Activated CD8-positive, alpha-beta memory T cell treated with anti-CD3 and anti-CD28 coated beads for 36 hours (primary cell): ENCODE measurements around the gene SLC43A1. TPM values are rescaled to one million over a fixed set of nuclear protein-coding genes. Genes with fewer than 3 reads are reported as not detected.

Source experiments
- CTCF ChIA-PET: fragments of 350-600 bp; sonication (Branson Sonifier 250); formaldehyde crosslinking; loops from one replicate; lab custom pipeline; 2021; ENCODE audit warnings: antibody characterized with exemption; lab: Charles Lee
- POLR2A ChIA-PET: fragments of 350-600 bp; sonication (Branson Sonifier 250); formaldehyde crosslinking; loops from one replicate; lab custom pipeline; 2021; ENCODE audit warnings: antibody characterized with exemption; lab: Charles Lee
- total RNA-seq, 2 experiments: library from RNA; stranded (reverse); gene quantifications; one replicate each; pipeline ENCODE4 v1.2.3, GENCODE V29; 2021

The SLC43A1 gene
- total RNA-seq, 2 experiments from 2014 or later, result 35.1 to 36.3 TPM

DNA sequence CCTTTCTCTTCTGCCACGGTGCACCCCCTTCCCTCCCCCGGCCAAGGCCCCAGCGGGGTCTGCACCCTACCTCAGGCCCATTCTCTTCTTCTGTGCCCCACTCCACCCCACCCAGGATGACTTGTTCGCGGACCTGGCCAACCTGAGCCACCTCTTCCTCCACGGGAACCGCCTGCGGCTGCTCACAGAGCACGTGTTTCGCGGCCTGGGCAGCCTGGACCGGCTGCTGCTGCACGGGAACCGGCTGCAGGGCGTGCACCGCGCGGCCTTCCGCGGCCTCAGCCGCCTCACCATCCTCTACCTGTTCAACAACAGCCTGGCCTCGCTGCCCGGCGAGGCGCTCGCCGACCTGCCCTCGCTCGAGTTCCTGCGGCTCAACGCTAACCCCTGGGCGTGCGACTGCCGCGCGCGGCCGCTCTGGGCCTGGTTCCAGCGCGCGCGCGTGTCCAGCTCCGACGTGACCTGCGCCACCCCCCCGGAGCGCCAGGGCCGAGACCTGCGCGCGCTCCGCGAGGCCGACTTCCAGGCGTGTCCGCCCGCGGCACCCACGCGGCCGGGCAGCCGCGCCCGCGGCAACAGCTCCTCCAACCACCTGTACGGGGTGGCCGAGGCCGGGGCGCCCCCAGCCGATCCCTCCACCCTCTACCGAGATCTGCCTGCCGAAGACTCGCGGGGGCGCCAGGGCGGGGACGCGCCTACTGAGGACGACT is 39.3 kb downstream of the SLC43A1 start:
- CTCF ChIA-PET, result interaction anchor here (0.6 to 9.4 kb wide), 8 partner anchors 15 to 168 kb away, joined by 3 to 171 read pairs (median 5); partner anchors contain the start of genes RTN4RL2, SLC43A1 and SSRP1
- POLR2A ChIA-PET, result interaction anchor here (0.6 to 0.9 kb wide), 2 partner anchors 87 to 151 kb away, joined by 3 to 4 read pairs; partner anchors contain the start of gene TNKS1BP1

DNA sequence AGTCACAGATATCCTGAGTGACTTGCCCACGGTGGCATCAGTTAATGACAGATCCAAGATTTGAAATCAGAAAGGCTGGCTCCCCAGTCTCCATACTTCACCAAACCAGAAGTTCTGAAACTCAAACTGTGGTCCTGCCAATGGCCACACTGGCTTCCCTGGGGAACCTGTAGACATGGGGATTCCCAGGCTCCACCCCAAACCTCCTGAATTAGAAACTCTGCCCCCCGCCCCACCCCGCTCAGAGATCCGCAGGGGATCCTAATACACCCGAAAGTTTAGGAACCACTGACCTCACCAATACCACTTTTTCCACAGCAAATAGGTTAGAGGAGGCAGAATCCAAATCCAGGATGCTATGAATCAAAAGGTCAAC is 39.8 kb downstream of the SLC43A1 start:
- ChIA-PET CTCF (interaction anchor here (2.2 to 9.4 kb wide), 4 partner anchors 15 to 141 kb away, joined by 6 to 171 read pairs (median 22); partner anchors contain the start of genes RTN4RL2, SLC43A1 and SSRP1), POLR2A (no interaction called here)

DNA sequence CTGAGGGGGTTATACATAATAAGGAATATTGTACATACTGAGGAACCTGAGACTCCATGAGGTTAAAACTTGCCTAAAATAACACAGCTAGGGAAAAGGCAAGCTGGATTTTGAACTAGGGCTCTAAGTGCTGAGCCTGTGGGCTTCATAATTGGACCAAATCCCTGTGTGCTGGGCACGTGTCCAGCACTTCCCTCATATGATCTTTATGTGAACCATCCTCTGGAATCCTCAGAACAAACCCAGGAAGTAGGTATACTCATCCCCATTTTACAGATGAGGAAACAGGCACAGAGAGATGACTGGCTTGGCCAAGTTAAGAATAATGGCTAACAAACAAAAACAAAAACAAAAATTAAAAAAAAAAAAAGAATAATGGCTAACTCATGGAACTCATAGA is 40.3 kb downstream of the SLC43A1 start:
- ChIA-PET POLR2A (interaction anchor here (0.7 to 1.2 kb wide), 2 partner anchors 50 to 74 kb away, joined by 3 read pairs; no protein-coding TSS in a partner anchor), CTCF (interaction anchor here (0.8 to 4.2 kb wide), 7 partner anchors 9 to 129 kb away, joined by 3 to 35 read pairs (median 5); partner anchors contain the start of genes RTN4RL2 and TIMM10)

DNA sequence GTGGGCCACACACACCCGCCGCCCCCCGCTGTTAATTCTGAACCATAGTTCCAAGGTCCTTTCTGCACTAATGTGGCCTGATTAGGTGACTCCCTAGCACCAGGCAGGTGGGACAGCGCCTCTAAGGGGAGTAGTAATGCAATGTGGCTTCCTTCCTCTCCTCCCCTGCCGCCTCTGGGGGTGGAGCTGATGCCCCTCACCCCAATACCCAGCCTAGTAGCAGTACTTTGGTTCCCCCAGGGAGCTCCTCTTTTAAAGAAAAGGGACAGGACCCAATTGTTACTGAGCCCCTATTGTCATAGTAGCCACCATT is 40.7 kb downstream of the SLC43A1 start:
- ChIA-PET POLR2A (interaction anchor here (0.7 to 1.2 kb wide), 2 partner anchors 50 to 74 kb away, joined by 3 read pairs; no protein-coding TSS in a partner anchor), CTCF (interaction anchor here (0.8 to 4.2 kb wide), 8 partner anchors 9 to 129 kb away, joined by 3 to 35 read pairs (median 4); partner anchors contain the start of genes RTN4RL2 and TIMM10)

DNA sequence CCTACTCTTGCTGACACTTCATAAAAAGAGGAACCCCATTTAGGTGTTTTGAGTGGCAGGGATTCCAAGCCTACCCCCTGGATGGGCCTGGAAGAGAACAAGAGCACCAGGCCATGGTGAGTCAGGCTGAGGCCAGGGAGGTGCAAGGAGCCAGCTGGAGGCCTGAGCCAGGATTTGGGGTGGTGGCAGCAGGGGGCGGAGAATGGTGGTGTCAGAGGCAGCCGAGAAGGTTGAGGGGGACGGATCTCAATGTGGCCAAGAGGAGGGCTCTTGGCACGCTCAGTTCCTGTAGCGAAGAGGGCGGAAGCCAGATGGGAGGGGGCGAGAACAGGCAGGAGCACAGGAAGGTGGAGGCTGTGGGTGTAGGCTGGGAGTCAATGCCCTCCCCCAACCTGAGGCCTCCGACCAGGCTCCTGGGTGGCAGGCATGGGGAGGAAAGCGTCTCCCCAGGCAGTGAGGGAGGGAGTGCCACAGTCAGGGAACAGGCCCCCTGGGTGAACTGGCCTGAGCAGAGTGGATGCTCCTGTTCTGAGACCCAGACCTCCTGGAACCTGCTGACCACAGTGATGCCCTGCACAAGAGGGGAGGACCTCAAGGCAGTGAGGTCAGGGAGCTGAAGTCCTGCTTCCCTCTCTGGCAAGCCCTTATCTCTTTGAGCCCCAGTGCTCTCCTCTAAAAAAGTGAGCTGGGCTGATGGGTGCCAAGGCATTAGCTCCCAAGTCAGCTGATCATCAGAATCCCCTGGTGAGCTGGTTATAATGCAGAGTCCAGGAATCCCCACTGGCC is 41.3 kb downstream of the SLC43A1 start:
- ChIA-PET CTCF (interaction anchor here (0.8 to 4.2 kb wide), 9 partner anchors 8 to 128 kb away, joined by 3 to 35 read pairs (median 5); partner anchors contain the start of genes RTN4RL2 and TIMM10), POLR2A (interaction anchor here (0.7 to 1.2 kb wide), 2 partner anchors 49 to 73 kb away, joined by 3 read pairs; no protein-coding TSS in a partner anchor)

DNA sequence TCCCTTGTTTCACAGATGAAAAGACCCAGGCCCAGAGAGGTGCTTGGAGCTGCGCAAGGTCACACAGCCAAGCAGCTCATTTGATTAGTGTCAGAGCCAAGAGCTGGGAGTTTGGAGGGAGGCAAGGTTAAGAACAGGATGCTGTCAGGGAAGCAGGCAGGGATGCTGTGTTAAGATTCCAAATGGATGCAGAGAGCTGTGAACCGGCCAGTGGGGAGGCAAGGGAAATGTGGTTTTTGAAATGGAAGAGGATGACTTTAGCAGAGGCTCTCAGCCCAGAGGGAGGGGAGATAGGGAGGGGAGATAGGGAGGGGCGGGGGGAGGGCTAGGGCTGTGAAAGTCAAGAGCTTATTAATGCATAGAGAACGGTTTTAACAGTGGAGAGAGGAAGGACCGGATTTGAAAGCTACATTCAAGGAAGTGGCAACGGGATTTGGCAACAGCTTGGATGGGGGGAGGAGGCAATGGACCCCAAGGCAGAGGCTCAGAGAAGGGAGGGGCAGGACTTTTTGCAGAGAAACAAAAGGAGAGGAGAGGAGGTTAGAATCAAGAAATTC is 42.1 kb downstream of the SLC43A1 start:
- POLR2A ChIA-PET, result no interaction called here
- CTCF ChIA-PET, result interaction anchor here (1.7 to 4.2 kb wide), 4 partner anchors 10 to 20 kb away, joined by 7 to 35 read pairs (median 10); partner anchors contain the start of gene RTN4RL2

DNA sequence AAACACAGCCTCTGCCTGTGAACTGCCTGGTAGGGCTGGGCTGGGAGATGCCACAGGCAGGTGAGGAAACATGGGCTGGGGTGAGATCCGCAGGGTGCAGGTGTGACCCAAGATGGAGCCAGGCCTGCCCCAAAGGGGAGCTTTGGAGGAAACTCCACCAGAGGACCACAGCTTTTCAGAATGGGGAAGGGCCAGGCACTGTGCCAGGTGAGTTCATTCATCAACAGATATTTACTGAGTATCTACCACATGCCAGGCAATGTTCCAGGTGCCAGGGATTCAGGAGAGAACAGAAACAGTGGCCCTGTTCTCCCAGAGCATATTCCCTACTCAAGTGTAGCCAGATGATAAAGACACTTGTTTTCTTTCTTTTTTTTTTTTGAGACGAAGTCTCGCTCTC is 44.0 kb downstream of the SLC43A1 start:
- POLR2A ChIA-PET, result no interaction called here

DNA sequence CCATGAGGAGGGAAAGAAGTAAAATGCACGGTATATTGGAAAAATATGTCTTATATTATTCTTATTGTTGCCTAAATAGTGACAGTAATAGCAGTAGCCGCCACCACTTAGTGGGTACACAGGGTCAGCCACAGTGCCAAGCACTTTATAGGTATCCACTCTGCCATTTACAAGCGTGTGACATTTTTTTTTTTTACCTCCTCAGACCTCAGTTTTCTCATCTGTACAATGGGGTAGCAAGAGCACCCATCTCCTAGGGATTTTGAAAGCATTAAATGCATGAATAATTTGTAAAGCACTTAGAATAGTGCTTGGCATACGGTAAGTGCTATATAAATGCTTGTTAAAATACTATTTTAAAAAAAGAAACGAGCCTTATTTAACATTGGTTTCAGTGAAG is 46.2 kb downstream of the SLC43A1 start:
- ChIA-PET CTCF (interaction anchor here (1.4 kb wide), 1 partner anchor 11 kb away, joined by 4 read pairs; no protein-coding TSS in a partner anchor), POLR2A (no interaction called here)

More for the DNA sequence above, 44.0 kb downstream of the SLC43A1 start:
- CTCF ChIA-PET, result interaction anchor here (4.2 kb wide), 1 partner anchor 14 kb away, joined by 35 read pairs; no protein-coding TSS in a partner anchor

DNA sequence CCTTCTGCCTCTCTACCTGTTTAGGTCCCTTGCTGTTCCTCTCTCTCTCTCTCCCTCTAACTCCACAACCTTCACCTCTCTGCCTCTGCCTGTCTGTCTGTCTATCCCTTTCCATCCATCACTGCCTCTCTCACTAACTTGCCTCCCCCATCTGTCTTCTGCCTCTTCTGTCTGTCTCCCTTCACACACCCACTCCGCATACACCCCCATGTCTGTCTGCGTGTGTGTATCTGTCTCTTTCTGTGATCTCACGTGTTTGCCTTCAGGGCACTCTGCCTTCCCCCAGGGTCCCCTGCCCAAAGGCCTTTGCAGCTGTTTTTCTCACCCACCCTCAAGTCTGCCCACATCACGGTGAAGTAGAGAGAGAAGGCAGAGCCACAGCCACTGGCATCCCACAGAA is 47.2 kb downstream of the SLC43A1 start:
- CTCF ChIA-PET, result interaction anchor here (1.4 kb wide), 1 partner anchor 10 kb away, joined by 4 read pairs; no protein-coding TSS in a partner anchor
- POLR2A ChIA-PET, result no interaction called here

DNA sequence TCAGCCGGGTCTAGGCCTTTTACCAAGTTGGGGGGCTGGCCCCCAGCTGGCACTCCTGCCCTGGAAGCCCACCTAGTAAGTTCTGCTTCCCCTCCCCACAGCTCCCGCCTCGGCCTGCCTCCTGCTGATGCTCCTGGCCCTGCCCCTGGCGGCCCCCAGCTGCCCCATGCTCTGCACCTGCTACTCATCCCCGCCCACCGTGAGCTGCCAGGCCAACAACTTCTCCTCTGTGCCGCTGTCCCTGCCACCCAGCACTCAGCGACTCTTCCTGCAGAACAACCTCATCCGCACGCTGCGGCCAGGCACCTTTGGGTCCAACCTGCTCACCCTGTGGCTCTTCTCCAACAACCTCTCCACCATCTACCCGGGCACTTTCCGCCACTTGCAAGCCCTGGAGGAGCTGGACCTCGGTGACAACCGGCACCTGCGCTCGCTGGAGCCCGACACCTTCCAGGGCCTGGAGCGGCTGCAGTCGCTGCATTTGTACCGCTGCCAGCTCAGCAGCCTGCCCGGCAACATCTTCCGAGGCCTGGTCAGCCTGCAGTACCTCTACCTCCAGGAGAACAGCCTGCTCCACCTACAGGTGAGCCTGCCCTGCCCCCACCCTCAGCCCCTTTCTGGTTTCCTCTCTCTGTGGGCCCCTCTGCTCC is 47.9 kb downstream of the SLC43A1 start:
- POLR2A ChIA-PET, result no interaction called here
- CTCF ChIA-PET, result no interaction called here

DNA sequence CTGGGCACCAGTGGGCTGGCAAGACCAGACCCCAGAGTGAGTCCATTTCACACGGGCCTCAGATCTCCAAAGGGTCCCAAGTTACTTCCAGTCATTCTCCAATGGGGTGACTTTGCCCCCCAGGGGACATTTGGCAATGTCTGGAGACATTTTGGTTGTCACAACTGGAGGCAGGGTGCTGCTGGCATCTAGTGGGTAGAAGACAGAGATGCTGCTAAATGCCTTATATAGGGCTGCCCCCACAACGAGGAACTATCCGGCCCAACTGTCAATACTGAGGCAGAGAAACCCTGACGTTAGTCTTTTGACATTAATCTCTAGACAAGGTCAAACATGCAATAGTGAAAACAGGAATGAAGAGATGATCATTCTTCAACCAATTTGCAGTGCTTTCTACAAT is 48.8 kb downstream of the SLC43A1 start:
- ChIA-PET CTCF (interaction anchor here (1.0 to 11.3 kb wide), 2 partner anchors 8 to 14 kb away, joined by 3 to 171 read pairs; no protein-coding TSS in a partner anchor), POLR2A (interaction anchor here (0.6 kb wide), 1 partner anchor 56 kb away, joined by 4 read pairs; no protein-coding TSS in a partner anchor)

DNA sequence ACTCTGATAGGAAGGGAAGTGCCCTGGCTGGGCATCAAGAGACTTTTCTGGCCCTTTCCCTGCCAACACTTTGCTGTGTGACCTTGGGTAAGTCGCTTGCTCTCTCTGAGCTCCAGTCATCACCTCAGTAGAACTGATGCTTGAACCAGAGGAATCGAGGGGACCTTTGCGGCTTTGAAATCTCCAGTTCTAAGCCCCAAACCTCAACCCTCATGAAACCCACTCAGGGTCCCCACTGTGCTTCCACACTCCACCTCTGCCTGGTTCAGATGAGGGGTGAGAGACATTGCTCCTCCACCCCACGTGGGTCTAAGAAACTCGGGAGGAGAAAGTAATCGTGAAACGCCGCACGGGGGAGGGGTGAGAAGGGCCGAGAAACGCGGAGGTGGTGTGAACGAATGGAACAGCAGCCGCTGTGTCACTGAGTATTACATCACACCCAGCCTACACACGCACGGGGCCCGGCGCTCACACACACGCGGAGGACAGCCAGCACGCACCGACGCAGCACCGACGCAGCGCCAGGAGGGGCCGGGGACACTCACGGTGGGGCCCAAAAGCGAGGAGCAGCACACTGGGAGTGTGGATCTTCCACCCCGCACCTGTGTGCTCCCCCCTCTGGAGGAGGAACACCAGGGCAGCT is 50.8 kb downstream of the SLC43A1 start:
- ChIA-PET CTCF (interaction anchor here (1.2 to 11.3 kb wide), 4 partner anchors 8 to 178 kb away, joined by 3 to 171 read pairs (median 5); no protein-coding TSS in a partner anchor), POLR2A (no interaction called here)

DNA sequence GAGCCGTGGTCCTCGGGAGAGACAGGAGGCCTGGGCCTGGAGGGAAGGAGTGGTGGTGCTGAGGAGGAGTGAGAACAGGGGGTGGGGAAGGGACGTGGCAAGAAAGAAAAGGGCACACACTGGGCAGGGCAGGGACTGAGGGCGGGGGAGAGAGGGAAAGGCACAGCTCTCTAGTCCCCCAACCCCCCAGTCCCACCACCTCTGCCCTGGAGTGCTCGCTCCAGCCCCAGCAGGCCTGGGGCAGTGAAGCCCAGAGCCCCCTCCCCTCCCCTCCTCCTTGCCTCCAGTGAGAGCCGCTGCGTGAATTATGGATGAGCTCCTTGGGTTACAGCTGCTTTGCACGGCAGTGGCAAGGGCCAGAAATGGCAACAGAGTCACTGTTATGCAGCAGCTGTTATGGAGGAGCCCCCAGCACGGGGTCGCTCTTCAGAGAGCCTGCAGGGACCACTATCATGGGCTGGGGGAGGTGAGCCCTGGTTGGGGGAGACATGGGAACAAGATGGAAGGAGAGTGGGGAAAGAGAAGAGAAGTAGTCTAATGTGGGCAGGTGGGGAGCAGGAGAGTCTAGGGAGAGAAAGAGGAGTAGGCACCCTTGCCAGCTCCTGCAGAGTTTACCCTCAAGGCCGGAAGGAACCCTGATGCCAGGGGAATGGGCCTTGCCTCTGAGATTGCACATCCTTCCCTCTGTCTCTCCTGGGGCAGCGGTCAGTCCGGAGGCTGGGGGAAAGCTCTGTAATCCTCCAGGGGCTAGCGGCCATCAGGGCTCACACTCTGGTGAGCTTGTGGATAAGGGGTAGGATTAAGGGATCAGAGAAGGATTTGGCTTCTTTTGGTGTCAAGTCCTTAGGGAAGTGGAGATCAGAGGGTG is 51.6 kb downstream of the SLC43A1 start:
- ChIA-PET CTCF (interaction anchor here (1.7 to 11.3 kb wide), 3 partner anchors 10 to 178 kb away, joined by 5 to 171 read pairs (median 11); no protein-coding TSS in a partner anchor), POLR2A (no interaction called here)

DNA sequence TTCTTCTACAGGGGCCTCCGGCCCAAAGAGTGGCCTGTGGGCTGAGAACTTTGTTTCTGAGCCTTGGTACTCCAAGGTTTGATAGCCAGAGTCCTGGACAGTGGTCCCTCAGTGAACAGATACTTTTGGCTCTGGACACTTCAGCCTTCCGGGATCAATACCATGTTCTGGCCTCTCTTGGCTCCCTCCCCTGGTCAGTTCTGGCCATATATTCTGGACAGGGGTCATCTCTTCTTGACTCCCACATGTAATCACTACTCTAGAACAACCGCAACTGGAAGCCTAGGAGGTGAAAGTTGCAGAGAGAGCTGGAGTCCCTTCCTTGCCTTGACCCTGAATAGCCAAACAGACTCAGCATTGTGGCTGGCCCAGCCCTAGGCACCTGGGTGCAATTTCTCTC is 52.9 kb downstream of the SLC43A1 start:
- ChIA-PET CTCF (interaction anchor here (2.6 to 11.3 kb wide), 2 partner anchors 11 to 18 kb away, joined by 11 to 171 read pairs; no protein-coding TSS in a partner anchor), POLR2A (no interaction called here)

DNA sequence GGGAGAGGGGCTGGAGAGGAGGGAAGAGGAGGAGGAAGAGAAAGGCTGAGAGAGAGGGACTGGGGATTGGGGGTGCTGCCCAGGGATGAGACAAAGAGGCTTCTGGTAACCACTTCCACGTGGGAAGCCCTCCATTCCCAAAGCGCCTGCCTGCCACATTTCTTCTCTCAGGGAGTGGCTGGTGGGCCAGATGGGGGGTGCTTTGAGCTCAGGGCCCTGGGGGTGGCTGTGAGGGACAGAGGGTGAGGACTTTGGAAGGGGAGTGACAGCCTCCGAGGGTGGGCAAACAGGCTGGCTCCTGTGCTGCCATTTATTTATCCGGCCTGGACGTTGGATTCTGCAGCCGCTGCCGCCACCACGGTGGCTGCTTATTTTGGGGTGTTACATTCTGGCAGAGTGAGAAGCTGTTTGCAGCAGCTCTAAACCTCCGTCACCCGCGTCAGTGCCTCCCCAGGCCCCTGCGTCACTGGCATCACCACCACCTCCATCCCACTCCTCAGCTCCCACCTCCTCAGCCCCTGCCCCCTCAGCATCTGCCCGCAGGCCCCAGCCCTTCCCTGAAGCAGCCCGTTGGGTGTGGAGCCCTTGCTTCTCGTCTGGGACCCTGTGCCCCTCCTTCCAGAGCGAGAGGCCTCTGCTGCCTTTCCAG is 53.5 kb downstream of the SLC43A1 start:
- ChIA-PET CTCF (interaction anchor here (2.6 to 11.3 kb wide), 2 partner anchors 12 to 19 kb away, joined by 11 to 171 read pairs; no protein-coding TSS in a partner anchor), POLR2A (interaction anchor here (0.5 kb wide), 1 partner anchor 382 kb away, joined by 4 read pairs; no protein-coding TSS in a partner anchor)
